Endodermal cell (in vitro differentiated cells): Measurements from ENCODE around the gene CROCC. TPM values are rescaled to one million over a fixed set of nuclear protein-coding genes. Genes with fewer than 3 reads are reported as not detected.

Experiments used
- DNase-seq: peaks from one replicate; pipeline ENCODE4 v3.0.0-alpha.2; 2017
- H3K27ac ChIP-seq: 2 replicates; pipeline ENCODE4 v1.5.1; 2013; ENCODE audit warnings: mild to moderate bottlenecking, low read depth, low read length, moderate library complexity
- H3K27me3 ChIP-seq: 2 replicates; pipeline ENCODE4 v1.6.1; 2013; ENCODE audit warnings: mild to moderate bottlenecking, low read length, moderate library complexity; ENCODE audit not compliant: insufficient read depth, control insufficient read depth, poor library complexity, severe bottlenecking
- H3K36me3 ChIP-seq: 2 replicates; pipeline ENCODE4 v1.7.0; 2013; ENCODE audit warnings: mild to moderate bottlenecking, low read length, moderate library complexity; ENCODE audit not compliant: control insufficient read depth, insufficient read depth
- H3K4me1 ChIP-seq: one replicate; pipeline ENCODE4 v1.7.0; 2013; ENCODE audit warnings: low read length; ENCODE audit not compliant: control insufficient read depth, insufficient read depth
- H3K4me3 ChIP-seq: 2 replicates; pipeline ENCODE4 v1.5.1; 2013; ENCODE audit warnings: mild to moderate bottlenecking, low read length, moderate library complexity
- H3K9ac ChIP-seq: 2 replicates; pipeline ENCODE4 v1.6.1; 2013; ENCODE audit warnings: mild to moderate bottlenecking, low read length, moderate library complexity; ENCODE audit not compliant: poor library complexity, severe bottlenecking; ENCODE audit errors: extremely low read depth
- H3K9me3 ChIP-seq: 2 replicates; pipeline ENCODE4 v1.6.1; 2013; ENCODE audit warnings: mild to moderate bottlenecking, low read length, moderate library complexity; ENCODE audit not compliant: control insufficient read depth
- H3K27ac Mint-ChIP-seq: 2 replicates; pipeline ENCODE4 v1.8.0; 2020; ENCODE audit warnings: mixed read lengths
- H3K27me3 Mint-ChIP-seq: 2 replicates; pipeline ENCODE4 v1.8.0; 2021; ENCODE audit warnings: mild to moderate bottlenecking, mixed read lengths; ENCODE audit not compliant: insufficient read depth
- H3K36me3 Mint-ChIP-seq: 2 replicates; pipeline ENCODE4 v1.8.0; 2020; ENCODE audit warnings: low read depth, mixed read lengths
- H3K4me1 Mint-ChIP-seq: 2 replicates; pipeline ENCODE4 v1.8.0; 2020; ENCODE audit warnings: mixed read lengths
- H3K4me3 Mint-ChIP-seq: 2 replicates; pipeline ENCODE4 v1.8.0; 2020; ENCODE audit warnings: mild to moderate bottlenecking, moderate library complexity, mixed read lengths
- H3K9me3 Mint-ChIP-seq: 2 replicates; pipeline ENCODE4 v1.8.0; 2020; ENCODE audit warnings: mild to moderate bottlenecking, mixed read lengths
- WGBS, 2 experiments: methylation state at CpG; one replicate each; pipeline versions ENCODE4 v1.1.5 to v1.1.7; 2013; ENCODE audit warnings: missing lambda C conversion rate in 2 of 2, mixed read lengths in 1 of 2; ENCODE audit not compliant: insufficient coverage in 1 of 2, insufficient read length in 1 of 2; 5-methylcytosine and 5-hydroxymethylcytosine counted together
- total RNA-seq, 2 donors: library from RNA; stranded (reverse); fragmentation: NEBNext Ultra II Directional in 1 of 2; extraction: Animal tissue kit (Norgen Biotek cat#: 25700) in 1 of 2; gene quantifications; 2 replicates in 1 of 2; 3 replicates in 1 of 2; pipeline ENCODE4 v1.2.1, GENCODE V29; 2021
- TF ChIP-seq, protein P1 (sequence below): fragments of 200-600 bp; sonication (generic); conservative IDR thresholded peaks from 2 replicates; pipeline ENCODE4 v1.5.0; 2021; ENCODE audit warnings: antibody characterized with exemption, mild to moderate bottlenecking

Gene CROCC
- total RNA-seq, 2 donors from 2014 or later = 58.4 to 61.8 TPM

DNA sequence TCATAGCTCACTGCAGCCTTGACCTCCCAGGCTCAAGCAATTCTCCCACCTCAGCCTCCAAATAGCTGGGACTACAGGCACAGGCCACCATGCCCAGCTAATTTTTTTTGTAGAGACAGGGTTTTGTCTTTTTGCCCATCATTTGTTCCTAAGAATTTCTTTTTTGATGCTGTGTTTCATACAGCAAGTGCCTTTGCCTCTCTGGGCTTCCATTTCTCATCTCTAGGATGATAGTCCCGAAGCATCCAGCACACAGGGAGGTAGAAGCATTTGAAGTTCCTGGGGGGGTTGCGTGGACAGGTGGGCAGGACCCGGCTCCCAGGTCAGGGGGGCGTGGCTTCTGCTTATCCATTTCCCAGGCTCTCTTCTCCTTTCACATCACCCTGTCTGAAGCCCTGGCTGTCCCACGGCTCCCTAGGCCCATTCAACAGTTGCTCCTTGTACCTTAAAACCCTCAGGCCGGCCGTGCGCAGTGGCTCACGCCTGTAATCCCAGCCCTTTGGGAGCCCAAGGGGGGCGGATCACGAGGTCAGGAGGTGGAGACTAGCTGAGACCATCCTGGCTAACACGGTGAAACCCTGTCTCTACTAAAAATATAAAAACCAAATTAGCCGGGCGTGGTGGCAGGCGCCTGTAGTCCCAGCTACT lies 86.6 kb downstream of the CROCC start:
- H3K9me3 ChIP-seq = no peaks in the 10 kb centered on the region
- no peak overlapping the region for H3K9ac ChIP-seq
- H3K36me3 ChIP-seq = peaks cover 13% of the 10 kb centered on the region
- H3K36me3 Mint-ChIP-seq = peaks cover 11% of the 10 kb centered on the region
- 90 to 92% methylated on average over 6 to 15 of the region's 15 CpGs for WGBS, 2 experiments
- TF ChIP-seq, protein P1, sequence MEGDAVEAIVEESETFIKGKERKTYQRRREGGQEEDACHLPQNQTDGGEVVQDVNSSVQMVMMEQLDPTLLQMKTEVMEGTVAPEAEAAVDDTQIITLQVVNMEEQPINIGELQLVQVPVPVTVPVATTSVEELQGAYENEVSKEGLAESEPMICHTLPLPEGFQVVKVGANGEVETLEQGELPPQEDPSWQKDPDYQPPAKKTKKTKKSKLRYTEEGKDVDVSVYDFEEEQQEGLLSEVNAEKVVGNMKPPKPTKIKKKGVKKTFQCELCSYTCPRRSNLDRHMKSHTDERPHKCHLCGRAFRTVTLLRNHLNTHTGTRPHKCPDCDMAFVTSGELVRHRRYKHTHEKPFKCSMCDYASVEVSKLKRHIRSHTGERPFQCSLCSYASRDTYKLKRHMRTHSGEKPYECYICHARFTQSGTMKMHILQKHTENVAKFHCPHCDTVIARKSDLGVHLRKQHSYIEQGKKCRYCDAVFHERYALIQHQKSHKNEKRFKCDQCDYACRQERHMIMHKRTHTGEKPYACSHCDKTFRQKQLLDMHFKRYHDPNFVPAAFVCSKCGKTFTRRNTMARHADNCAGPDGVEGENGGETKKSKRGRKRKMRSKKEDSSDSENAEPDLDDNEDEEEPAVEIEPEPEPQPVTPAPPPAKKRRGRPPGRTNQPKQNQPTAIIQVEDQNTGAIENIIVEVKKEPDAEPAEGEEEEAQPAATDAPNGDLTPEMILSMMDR = no peak
- H3K4me1 ChIP-seq = peaks cover 6% of the 10 kb centered on the region
- no peaks in the 10 kb centered on the region for H3K27me3 ChIP-seq
- H3K27ac Mint-ChIP-seq = no peak overlapping the region
- H3K27me3 Mint-ChIP-seq = no peaks in the 10 kb centered on the region
- no peak overlapping the region for H3K4me3 ChIP-seq
- peaks cover 15% of the 10 kb centered on the region for H3K4me1 Mint-ChIP-seq
- H3K4me3 Mint-ChIP-seq = no peak overlapping the region
- no peak overlapping the region for H3K27ac ChIP-seq
- H3K9me3 Mint-ChIP-seq = no peaks in the 10 kb centered on the region
- no peak for DNase-seq

GRCh38 chr1:17009706-17010105 lies 88.0 kb downstream of the CROCC start:
- Histone ChIP-seq H3K9ac (no peak overlapping the region), H3K27me3 (no peaks in the 10 kb centered on the region), H3K36me3 (peaks cover 4% of the 10 kb centered on the region), H3K4me3 (no peak overlapping the region), H3K9me3 (no peaks in the 10 kb centered on the region), H3K27ac (no peak overlapping the region), H3K4me1 (peaks cover 6% of the 10 kb centered on the region)
- Mint-ChIP-seq H3K4me1 (peaks cover 18% of the 10 kb centered on the region), H3K27me3 (no peaks in the 10 kb centered on the region), H3K4me3 (no peak overlapping the region), H3K36me3 (peaks cover 3% of the 10 kb centered on the region), H3K27ac (no peak overlapping the region), H3K9me3 (no peaks in the 10 kb centered on the region)
- TF ChIP-seq, protein P1 = no peak
- WGBS, 2 experiments = 94 to 100% methylated on average over 1 to 3 of the region's 4 CpGs
- no peak for DNase-seq

DNA sequence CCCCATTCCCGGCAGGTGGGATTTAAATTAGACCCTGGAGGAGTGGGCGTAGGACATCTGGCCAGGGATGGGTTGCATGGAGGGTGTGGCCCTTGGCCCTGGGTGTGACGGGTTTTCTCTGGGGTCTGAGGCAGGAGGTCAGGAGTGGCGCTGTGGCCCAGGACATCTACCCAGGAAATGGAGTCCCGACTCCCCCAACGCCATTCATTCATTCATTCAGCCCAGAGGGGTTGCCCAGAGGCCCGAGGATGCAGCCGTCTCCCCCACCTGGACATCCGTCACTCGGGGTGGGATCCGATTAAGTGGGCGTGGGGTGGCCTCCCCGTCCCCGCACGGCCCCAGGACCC lies 89.3 kb downstream of the CROCC start:
- Histone ChIP-seq H3K4me3 (peak overlapping the region; percentile 86), H3K4me1 (peaks cover 10% of the 10 kb centered on the region), H3K9ac (peak overlapping the region; percentile 30), H3K27ac (no peak overlapping the region), H3K9me3 (no peaks in the 10 kb centered on the region), H3K27me3 (no peaks in the 10 kb centered on the region), H3K36me3 (no peaks in the 10 kb centered on the region)
- Mint-ChIP-seq H3K4me3 (peak overlapping the region; percentile 73), H3K27ac (peak overlapping the region; percentile 64), H3K36me3 (peaks cover under 1% of the 10 kb centered on the region), H3K4me1 (peaks cover 28% of the 10 kb centered on the region), H3K27me3 (no peaks in the 10 kb centered on the region), H3K9me3 (no peaks in the 10 kb centered on the region)
- DNase-seq = peak; percentile 63
- WGBS, 2 experiments = 3% methylated on average over 15 of the region's 15 CpGs; no CpG with 5 or more reads in 1 of the 2 experiments
- TF ChIP-seq, protein P1 = no peak
